ENCODE measurements around the gene CDKN2C.
"Not testable (repeated sequence)": the region's sequence is repeated elsewhere in the genome, so short reads cannot be mapped to it uniquely, and the experiment has no call there.

CDKN2C gene

DNA sequence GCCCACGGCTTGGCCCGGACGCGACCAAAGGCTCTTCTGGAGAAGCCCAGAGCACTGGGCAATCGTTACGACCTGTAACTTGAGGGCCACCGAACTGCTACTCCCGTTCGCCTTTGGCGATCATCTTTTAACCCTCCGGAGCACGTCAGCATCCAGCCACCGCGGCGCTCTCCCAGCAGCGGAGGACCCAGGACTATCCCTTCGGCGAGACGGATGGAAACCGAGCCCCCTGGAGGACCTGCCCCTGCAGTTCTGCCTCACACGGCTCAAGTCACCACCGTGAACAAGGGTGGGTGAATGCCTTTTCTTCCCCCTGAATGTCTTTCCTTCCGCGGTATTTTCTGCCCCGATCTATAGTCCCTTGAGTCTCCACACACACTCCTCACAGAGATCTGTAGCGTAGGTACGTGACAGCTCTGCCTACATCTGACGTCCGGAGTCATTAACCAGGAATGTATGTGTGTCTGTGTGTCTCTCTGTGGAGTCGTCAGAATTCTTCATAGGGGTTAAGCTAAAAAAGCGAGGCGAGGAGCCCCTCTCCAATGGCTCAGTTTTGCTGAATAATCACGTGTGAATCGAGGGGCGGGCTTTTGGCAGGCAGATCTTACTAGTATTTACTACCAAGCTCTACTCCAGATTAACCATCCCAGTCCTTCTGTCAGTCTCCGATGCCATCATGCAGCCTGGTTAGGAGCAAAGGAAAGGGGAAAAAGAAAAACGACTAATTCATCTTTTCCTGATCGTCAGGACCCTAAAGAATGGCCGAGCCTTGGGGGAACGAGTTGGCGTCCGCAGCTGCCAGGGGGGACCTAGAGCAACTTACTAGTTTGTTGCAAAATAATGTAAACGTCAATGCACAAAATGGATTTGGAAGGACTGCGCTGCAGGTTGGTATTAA lies at the start of gene CDKN2C:
TSS of gene CDKN2C (plus strand) at position 635 of the 898 bp plus-strand sequence. CDS start at position 759, 124 bp downstream.
- H3K36me3 ChIP-seq, result no peaks in the 10 kb centered on the region
- H3K4me1 ChIP-seq, result peaks cover 17 to 33% (median 24%) of the 10 kb centered on the region in 10 experiments; a peak in 19 of 20 replicates
- H3K4me3 ChIP-seq, result peak within 1 kb of the TSS; percentile 67 to 82 (median 74)
- no peaks in the 10 kb centered on the region for H3K9me3 ChIP-seq (replicated peaks in 1 of 11)
- H3K27me3 ChIP-seq, result peaks cover 62 to 96% (median 88%) of the 10 kb centered on the region in 11 experiments
- H3K27ac ChIP-seq, result peak within 1 kb of the TSS in 9 of 11 experiments; percentile 56 to 85 (median 73); a peak in 17 of 22 replicates
- no peak for TF ChIP-seq Cebpa-rat (IDR thresholded peaks at IDR 0.05)
- H3K4me2 ChIP-seq, result peak within 1 kb of the TSS; percentile 91 to 100 (median 98)
- H3K9ac ChIP-seq, result peak within 1 kb of the TSS; percentile 78 to 85 (median 81)
- peaks cover 0 to 52% (median 35%) of the 10 kb centered on the region in 11 experiments; a peak in 18 of 22 replicates for H4K20me1 ChIP-seq

DNA sequence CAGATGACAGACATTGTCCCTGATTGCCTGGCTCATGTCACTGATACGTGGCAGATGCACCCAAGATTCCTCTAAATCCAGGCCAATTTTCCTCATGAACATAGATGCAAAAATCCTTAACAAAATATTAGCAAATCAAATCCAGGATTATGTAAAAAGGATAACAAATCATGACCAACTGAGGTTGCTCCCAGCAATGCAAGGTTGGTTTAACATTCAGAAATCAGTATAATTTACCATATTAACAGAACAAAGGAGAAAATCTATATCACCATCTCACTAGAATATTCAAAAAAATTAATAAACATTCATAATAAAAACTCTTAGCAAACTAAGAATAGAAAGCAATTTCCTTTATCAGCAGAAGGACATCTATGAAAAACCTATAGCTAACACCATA lies 49.6 kb upstream of the CDKN2C start:
- no peak for TF ChIP-seq Cebpa-rat (IDR thresholded peaks at IDR 0.05)
- Histone ChIP-seq H3K27ac (no peak overlapping the region), H3K4me1 (peaks cover 0 to 17% (median 0%) of the 10 kb centered on the region in 10 experiments; a peak in 5 of 20 replicates), H3K4me2 (no peak overlapping the region), H3K9me3 (replicated peaks in 1 of 11) (peaks cover 55 to 68% (median 64%) of the 10 kb centered on the region in 11 experiments), H3K4me3 (no peak overlapping the region), H4K20me1 (peaks cover 0 to 53% (median 13%) of the 10 kb centered on the region in 11 experiments; a peak in 9 of 22 replicates), H3K27me3 (no peaks in the 10 kb centered on the region), H3K36me3 (peaks cover 6 to 66% (median 32%) of the 10 kb centered on the region in 11 experiments), H3K9ac (no peak overlapping the region)

DNA sequence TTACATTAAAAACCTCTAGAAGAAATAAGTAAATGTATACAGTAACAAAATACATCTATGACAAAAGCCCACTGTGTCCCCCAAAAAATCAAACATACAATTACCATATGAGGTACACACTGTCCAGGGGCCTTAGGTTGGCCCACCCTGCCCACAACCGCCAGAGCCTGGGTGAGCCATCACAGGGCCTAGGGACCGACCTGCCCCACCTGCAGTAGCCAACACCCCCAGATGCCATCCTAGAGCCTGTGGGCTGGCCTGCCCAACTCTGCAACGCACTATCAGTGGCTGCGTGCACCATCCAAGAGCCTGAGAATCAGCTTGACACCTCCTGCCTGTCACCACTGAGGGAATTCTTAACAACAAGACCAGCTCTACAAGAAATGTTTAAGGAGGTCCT lies 49.0 kb upstream of the CDKN2C start:
- Histone ChIP-seq H3K27ac (no peak overlapping the region), H3K9me3 (replicated peaks in 1 of 11) (peaks cover 55 to 71% (median 65%) of the 10 kb centered on the region in 11 experiments), H3K4me2 (no peak overlapping the region), H3K4me1 (peaks cover 0 to 17% (median 0%) of the 10 kb centered on the region in 10 experiments; a peak in 5 of 20 replicates), H3K36me3 (peaks cover 6 to 69% (median 33%) of the 10 kb centered on the region in 11 experiments), H3K9ac (no peak overlapping the region), H3K27me3 (no peaks in the 10 kb centered on the region), H4K20me1 (peaks cover 0 to 51% (median 10%) of the 10 kb centered on the region in 11 experiments; a peak in 9 of 22 replicates), H3K4me3 (no peak overlapping the region)
- no peak for TF ChIP-seq Cebpa-rat (IDR thresholded peaks at IDR 0.05)

DNA sequence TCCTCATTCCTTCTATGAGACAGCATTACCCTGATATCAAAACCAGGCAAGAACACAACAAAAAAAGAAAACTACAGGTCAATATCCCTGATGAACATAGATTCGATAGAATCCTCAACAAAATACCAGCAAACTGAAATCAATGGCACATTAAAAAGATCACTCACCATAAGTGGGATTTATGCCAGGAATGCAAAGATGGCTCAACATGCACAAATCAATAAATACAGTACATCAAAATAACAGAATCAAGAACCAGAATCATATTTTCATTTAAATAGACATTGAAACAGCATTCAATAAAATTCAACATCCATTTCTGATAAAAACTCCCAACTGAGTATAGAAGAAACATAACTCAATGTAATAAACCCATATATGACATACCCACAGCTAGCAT lies 46.5 kb upstream of the CDKN2C start:
- Histone ChIP-seq H3K9ac (no peak overlapping the region), H3K4me3 (no peak overlapping the region), H3K4me1 (no peaks in the 10 kb centered on the region), H3K27ac (no peak overlapping the region), H4K20me1 (peaks cover 0 to 43% (median 3%) of the 10 kb centered on the region in 11 experiments; a peak in 9 of 22 replicates), H3K36me3 (peaks cover 6 to 69% (median 45%) of the 10 kb centered on the region in 11 experiments), H3K9me3 (replicated peaks in 1 of 11) (peaks cover 55 to 71% (median 66%) of the 10 kb centered on the region in 11 experiments), H3K27me3 (no peaks in the 10 kb centered on the region), H3K4me2 (no peak overlapping the region)
- TF ChIP-seq Cebpa-rat (IDR thresholded peaks at IDR 0.05), result no peak

DNA sequence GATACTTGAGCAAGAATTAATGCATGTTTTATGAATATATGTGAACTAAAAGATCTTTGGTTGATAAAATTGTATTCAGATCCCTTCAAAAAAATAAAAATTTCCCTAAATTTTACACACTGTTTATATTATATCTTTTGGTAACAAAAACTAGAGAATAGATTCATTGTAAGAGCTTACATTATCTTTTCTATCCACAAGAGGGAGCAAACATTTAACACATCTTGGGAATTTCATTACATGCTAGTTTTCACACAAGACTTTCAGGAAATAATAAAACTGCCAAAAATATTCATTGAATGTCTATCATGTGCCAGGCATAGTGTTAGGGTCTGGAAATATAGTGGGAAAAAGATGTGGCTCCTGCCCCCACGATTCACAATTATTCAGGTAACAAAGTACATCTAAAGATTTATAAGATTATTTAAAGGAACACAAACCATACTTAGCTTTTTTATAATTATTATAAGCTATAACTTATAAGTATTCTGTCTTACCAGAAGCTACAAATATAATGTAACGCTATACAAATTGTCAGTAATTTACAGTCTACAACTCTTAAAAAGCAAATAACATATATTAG lies 40.6 kb upstream of the CDKN2C start:
- Histone ChIP-seq H3K9me3 (replicated peaks in 1 of 11) (peaks cover 4 to 17% (median 13%) of the 10 kb centered on the region in 11 experiments), H3K27ac (no peak overlapping the region), H4K20me1 (peaks cover 0 to 77% (median 24%) of the 10 kb centered on the region in 11 experiments; a peak in 15 of 22 replicates), H3K9ac (no peak overlapping the region), H3K4me3 (no peak overlapping the region), H3K27me3 (no peaks in the 10 kb centered on the region), H3K4me1 (peaks cover 0 to 8% (median 0%) of the 10 kb centered on the region in 10 experiments; a peak in 2 of 20 replicates), H3K4me2 (no peak overlapping the region), H3K36me3 (peaks cover 0 to 34% (median 19%) of the 10 kb centered on the region in 11 experiments; a peak in 20 of 22 replicates)
- no peak for TF ChIP-seq Cebpa-rat (IDR thresholded peaks at IDR 0.05)

DNA sequence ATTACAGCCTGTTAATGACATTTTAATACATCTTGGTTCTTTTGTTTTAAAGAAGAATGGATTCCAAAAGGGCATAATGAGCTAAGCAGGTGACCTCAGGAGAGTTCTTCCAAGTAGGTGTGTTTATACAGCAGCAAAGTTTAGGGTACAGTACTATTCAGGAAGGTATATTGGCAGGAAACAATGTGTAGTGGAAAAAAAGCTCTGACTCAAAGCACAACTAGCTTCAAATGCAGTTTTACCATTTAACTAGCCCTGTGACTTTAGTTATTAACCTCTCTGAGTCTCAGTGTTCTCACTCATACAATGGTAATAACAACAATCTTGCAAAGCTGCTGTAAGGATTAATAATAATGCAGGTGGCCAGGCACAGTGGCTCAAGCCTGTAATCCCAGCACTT lies 39.9 kb upstream of the CDKN2C start:
- TF ChIP-seq Cebpa-rat (IDR thresholded peaks at IDR 0.05), result no peak
- Histone ChIP-seq H3K36me3 (peaks cover 0 to 26% (median 13%) of the 10 kb centered on the region in 11 experiments; a peak in 14 of 22 replicates), H3K4me2 (no peak overlapping the region), H3K9me3 (replicated peaks in 1 of 11) (peaks cover 0 to 10% (median 6%) of the 10 kb centered on the region in 11 experiments; a peak in 11 of 22 replicates), H4K20me1 (peaks cover 0 to 84% (median 25%) of the 10 kb centered on the region in 11 experiments; a peak in 15 of 22 replicates), H3K27me3 (no peaks in the 10 kb centered on the region), H3K4me1 (peaks cover 0 to 8% (median 0%) of the 10 kb centered on the region in 10 experiments; a peak in 2 of 20 replicates), H3K27ac (no peak overlapping the region), H3K9ac (no peak overlapping the region), H3K4me3 (no peak overlapping the region)

DNA sequence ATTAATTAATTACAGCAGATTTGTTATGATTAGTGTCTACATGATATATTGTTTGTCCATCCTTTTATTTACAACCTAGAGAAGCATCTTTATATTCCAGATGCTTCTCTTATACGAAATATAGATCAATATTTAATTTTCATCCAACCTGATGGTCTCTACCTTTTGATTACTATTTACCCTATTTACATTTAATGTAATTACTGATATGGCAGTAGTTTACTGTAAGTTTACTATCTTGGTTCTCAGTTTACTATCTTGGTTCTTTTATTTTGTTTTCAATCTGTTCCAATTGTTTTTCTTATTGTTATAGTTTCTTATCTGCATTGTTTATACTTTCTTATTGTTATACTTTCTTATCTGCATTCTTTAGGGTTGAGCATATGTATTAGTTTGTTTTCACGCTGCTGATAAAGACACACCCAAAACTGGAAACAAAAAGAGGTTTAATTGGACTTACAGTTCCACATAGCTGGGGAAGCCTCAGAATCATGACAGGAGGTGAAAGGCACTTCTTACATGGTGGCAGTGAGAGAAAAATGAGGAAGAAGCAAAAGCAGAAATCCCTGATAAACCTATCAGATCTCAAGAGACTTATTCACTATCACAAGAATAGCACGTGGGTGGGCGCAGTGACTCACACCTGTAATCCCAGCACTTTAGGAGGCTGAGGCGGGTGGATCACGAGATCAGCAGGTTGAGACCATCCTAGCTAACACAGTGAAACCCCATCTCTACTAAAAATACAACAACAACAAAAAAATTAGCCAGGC lies 38.9 kb upstream of the CDKN2C start:
- Histone ChIP-seq H3K9ac (no peak overlapping the region), H3K4me3 (no peak overlapping the region), H3K9me3 (replicated peaks in 1 of 11) (peaks cover 0 to 4% (median 0%) of the 10 kb centered on the region in 11 experiments; a peak in 1 of 22 replicates), H3K36me3 (peaks cover 0 to 24% (median 8%) of the 10 kb centered on the region in 11 experiments; a peak in 13 of 22 replicates), H3K27me3 (no peaks in the 10 kb centered on the region), H3K4me2 (0 out of 22 replicates have a peak overlapping the region, but pooled peaks of 1 of the 11 experiments have one; percentile 17), H3K4me1 (peaks cover 0 to 8% (median 0%) of the 10 kb centered on the region in 10 experiments; a peak in 2 of 20 replicates), H4K20me1 (peaks cover 0 to 88% (median 33%) of the 10 kb centered on the region in 11 experiments; a peak in 15 of 22 replicates), H3K27ac (0 out of 22 replicates have a peak overlapping the region, but pooled peaks of 1 of the 11 experiments have one; percentile 3)
- no peak for TF ChIP-seq Cebpa-rat (IDR thresholded peaks at IDR 0.05)

DNA sequence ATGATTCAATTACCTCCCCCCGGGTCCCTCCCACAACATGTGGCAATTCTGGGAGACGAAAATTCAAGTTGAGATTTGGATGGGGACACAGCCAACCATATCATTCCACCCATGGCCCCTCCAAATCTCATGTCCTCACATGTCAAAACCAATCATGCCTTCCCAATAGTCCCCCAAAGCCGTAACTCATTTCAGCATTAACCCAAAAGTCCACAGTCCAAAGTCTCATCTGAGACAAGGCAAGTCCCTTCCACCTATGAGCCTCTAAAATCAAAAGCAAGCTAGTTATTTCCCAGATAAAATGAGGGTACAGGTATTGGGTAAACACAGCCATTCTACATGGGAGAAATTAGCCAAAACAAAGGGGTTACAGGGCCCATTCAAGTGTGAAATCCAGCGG lies 38.0 kb upstream of the CDKN2C start:
- not testable (repeated sequence) for H3K9ac ChIP-seq; H3K4me1 ChIP-seq; H3K4me2 ChIP-seq; H3K27ac ChIP-seq; H3K4me3 ChIP-seq; H3K9me3 ChIP-seq (replicated peaks in 1 of 11); H3K27me3 ChIP-seq
- Histone ChIP-seq H4K20me1 (peaks cover 0 to 95% (median 33%) of the 10 kb centered on the region in 11 experiments; a peak in 16 of 22 replicates), H3K36me3 (peaks cover 0 to 18% (median 5%) of the 10 kb centered on the region in 11 experiments; a peak in 12 of 22 replicates)

DNA sequence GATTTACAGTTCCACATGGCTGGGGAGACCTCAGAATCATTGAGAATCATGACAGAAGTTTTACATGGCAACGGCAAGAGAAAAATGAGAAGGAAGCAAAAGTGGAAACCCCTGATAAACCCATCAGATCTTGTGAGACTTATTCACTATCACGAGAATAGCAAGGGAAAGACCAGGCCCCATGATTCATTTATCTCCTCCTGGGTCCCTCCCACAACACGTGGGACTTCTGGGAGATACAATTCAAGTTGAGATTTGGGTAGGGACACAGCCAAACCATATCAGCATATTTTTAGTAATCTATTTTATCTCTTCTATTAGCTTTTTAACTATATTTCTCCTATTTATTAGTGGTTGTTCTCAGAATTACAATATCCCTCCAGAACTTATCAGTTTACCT lies 36.3 kb upstream of the CDKN2C start:
- H3K36me3 ChIP-seq, H3K4me3 ChIP-seq: not testable (repeated sequence)

More for the DNA sequence above, 36.3 kb upstream of the CDKN2C start:
- not testable (repeated sequence) for H3K27ac ChIP-seq; H3K9ac ChIP-seq; H3K4me1 ChIP-seq; H3K9me3 ChIP-seq (replicated peaks in 1 of 11); H3K27me3 ChIP-seq; H3K4me2 ChIP-seq
- peaks cover 0 to 92% (median 28%) of the 10 kb centered on the region in 11 experiments; a peak in 16 of 22 replicates for H4K20me1 ChIP-seq

Data from BLaER1 treated with 17β-estradiol and CSF1 and Interleukin-3, amounts not matched to agents 10 nM and 100 nM (cell line).